HG02884 (cell line): ENCODE results near the gene MACROD2.
"Not testable (repeated sequence)": the region's sequence is repeated elsewhere in the genome, so short reads cannot be mapped to it uniquely, and the experiment has no call there.

Experiments
- ATAC-seq: cut with Tn5 transposase; IDR thresholded peaks from one replicate; pipeline ENCODE4 v1.9.1; 2021; ENCODE audit warnings: mild to moderate bottlenecking, moderate library complexity; ENCODE audit not compliant: unreplicated experiment

Gene MACROD2

GRCh38 chr20:15359056-15359455 is 1363.7 kb downstream of the MACROD2 start:
- no peak for ATAC-seq

- ATAC-seq: no peak
These were observed 1367.5 kb downstream of the MACROD2 start for GRCh38 chr20:15362849-15363248.

- no peak for ATAC-seq
These were observed 1369.5 kb downstream of the MACROD2 start for GRCh38 chr20:15364781-15365180.

GRCh38 chr20:15370370-15370769 is 1375.1 kb downstream of the MACROD2 start:
- no peak for ATAC-seq

- ATAC-seq: no peak
These were observed 1379.4 kb downstream of the MACROD2 start for GRCh38 chr20:15374682-15375081.

DNA sequence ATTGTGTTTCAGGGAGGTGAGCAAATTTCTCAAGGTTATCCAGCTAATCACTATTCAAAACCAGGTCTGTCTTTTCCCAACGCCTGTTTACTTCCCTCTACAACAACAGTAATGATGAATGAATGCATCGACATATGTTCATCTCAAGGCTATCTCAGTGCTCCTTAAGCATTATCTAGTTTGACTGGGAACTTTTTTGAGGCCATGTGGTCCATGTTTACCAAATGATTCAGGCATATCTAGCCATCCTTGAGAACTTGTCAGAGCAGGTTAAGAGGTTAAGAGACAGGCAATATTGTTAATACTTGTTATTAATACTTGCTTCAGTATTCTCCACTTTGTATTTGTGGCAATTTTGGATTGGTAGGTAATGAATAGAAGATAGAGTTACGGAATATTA is 1380.5 kb downstream of the MACROD2 start:
- no peak for ATAC-seq

DNA sequence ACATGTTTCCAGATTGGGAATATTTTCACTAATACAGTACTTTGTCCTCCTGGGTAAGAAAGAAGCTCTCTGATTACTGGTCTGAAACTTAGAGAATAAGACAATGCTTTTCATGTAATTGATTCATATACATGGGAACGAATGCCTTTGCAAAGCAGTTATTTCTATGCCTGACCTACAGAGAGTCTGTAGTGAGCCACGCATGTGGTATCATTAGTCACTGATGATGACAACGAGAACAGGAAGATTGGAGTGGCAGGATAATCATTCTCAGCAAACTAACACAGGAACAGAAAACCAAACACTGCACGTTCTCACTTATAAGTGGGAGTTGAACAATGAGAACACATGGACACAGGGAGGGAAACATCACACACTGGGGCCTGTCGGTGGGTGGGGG is 1382.3 kb downstream of the MACROD2 start:
- ATAC-seq: not testable (repeated sequence)

- no peak for ATAC-seq
These were observed 1382.8 kb downstream of the MACROD2 start for GRCh38 chr20:15378151-15378550.

DNA sequence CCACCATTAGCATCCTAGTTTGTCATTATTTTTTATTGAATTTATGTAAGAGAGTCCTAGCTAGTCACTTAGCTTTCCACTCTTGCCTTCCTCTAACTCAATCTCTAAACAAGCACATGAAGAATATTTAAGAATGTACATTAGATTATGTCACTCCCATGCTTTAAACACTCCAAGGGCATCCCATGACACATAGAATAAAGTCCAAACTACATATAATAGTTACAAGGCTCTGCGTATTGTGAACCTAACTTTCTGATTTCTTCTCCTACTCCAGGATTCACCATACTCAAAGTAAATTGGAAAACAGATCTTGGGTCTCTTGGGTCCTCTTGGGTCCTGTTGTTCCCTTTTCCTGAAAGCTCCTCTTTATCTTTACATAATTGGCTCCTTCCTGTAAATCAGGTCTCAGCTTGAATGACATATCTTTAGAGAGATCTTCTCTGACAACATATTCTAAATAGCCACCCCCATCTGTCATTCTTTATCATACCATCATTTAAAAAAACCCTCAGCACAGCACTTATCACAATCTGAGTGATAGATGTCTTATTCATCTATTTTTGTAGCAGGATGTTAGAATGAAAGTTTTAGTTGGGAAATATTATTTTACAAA is 1384.5 kb downstream of the MACROD2 start:
- no peak for ATAC-seq

- ATAC-seq: peak; percentile 84
These were observed 1385.5 kb downstream of the MACROD2 start for GRCh38 chr20:15380770-15381169.

DNA sequence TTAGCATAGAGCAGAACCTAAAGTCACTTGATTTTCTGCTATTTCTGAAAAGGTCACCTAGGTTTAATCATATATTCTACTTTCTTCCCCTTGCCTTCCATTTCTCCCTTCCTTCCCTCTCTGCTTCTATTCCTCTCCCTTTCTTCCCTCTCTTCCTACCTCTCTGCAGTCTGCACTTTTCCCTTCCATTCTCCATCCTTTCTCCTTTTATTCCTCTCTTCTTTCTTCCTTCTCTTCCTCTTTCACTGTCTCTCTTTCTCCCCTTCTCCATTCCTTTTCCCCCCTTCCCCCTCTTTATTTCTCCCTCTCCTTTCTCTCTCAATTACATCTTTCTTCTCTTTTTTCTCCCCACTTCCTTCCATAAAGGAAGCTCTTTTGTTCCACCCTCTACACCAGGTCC is 1391.9 kb downstream of the MACROD2 start:
- no peak for ATAC-seq

GRCh38 chr20:15395457-15395856 is 1400.1 kb downstream of the MACROD2 start:
- ATAC-seq: no peak

DNA sequence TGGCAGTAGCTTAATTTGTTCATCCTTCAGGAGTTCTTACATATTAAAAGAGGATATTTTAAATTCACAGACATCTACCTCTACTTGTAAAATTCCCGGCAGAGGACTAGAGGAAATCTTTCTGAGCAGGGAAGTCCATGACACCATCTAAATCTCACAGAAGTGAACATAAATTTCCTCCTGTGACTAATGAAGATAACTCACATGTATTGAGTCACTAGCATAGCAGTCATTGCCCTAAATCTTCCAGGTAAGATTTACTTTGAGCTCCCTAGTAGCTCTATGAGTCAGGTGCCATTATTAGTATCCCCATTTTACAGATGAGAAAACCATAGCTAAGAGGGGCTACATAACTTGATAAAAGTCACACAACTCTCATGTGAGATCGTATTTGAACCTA is 1400.7 kb downstream of the MACROD2 start:
- ATAC-seq: no peak

DNA sequence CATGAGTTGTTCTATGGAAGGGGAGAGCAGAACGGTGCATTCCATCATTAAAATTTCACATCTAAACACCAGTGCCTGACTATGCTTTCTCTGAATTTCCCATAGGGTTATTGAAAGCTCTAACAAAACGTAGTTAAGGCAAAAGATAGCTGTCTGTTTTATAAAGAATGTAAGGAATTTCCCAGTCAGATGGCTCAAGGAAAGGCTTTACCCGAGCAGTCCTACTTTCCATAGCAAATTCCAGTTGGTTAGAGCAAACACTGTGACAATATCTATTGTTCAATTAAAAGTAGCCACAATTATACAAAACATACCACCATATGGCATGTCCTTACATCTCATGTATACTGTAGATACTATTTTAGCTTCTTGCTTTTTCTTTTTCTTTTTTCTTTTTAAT is 1401.6 kb downstream of the MACROD2 start:
- ATAC-seq: no peak

GRCh38 chr20:15399781-15400180 is 1404.5 kb downstream of the MACROD2 start:
- ATAC-seq: no peak

DNA sequence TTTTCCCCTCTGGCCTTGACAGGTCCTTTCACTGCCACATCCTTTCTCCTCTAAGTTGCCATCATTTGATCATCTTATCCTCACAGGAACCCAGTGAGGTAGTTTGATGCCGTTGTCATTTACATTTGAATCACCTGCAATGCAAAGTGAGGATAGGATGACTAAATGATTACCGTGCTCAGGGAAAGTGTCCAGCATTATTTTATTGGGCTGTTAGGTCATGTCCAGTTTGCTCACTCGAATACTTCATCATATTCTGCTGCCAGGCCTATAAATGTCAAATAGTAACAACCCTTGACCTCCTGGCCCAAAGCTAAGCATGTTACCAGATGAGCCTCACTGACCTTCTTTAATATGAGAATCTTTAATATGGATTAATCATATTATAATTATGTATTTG is 1410.8 kb downstream of the MACROD2 start:
- no peak for ATAC-seq

DNA sequence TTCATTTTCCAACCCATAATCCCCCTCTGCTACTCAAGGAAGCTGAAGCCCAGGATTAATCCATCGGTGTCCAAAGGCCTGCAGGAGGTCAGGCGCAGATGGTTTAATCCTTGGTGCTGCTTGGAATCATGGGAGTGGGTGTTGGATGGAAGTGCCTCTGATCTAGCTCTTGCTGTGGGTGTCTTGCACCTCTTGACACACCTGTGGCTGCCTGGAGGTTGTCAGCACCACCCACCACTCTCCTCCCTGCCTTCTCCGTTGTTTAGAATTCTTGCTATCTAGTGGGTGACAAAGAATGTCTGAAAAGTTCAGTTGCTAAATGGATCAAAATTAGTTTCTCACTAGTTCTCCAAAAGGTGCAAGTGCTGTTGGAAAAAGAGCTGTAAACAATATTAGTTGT is 1416.5 kb downstream of the MACROD2 start:
- ATAC-seq: no peak

DNA sequence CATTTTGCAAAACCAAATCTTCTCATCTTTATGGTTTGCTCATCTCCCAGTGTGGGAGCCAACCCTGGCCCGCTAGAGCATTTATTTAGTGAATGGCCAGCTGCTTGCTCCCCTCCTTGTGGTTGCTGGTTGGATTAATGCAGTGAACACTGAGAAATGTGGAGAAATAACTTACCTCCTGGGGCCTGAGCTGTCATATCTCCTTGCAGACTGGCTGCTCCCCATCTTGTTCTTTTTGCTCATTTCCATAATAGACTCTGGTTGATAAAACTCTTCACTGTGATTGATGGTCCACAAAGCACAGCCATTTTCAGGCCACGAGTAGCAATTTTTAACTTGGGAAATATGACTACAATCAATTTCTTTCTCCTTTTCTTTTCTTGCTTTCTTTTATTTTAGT is 1420.6 kb downstream of the MACROD2 start:
- ATAC-seq: no peak

GRCh38 chr20:15419856-15420255 is 1424.5 kb downstream of the MACROD2 start:
- no peak for ATAC-seq

GRCh38 chr20:15422966-15423365 is 1427.7 kb downstream of the MACROD2 start:
- no peak for ATAC-seq

GRCh38 chr20:15439551-15439950 is 1444.2 kb downstream of the MACROD2 start:
- ATAC-seq: no peak

GRCh38 chr20:15440049-15440820 is 1444.9 kb downstream of the MACROD2 start:
- no peak for ATAC-seq
